ENCODE data around the gene BRI3.
"Not testable (repeated sequence)": the region's sequence is repeated elsewhere in the genome, so short reads cannot be mapped to it uniquely, and the experiment has no call there.

BRI3 gene

DNA sequence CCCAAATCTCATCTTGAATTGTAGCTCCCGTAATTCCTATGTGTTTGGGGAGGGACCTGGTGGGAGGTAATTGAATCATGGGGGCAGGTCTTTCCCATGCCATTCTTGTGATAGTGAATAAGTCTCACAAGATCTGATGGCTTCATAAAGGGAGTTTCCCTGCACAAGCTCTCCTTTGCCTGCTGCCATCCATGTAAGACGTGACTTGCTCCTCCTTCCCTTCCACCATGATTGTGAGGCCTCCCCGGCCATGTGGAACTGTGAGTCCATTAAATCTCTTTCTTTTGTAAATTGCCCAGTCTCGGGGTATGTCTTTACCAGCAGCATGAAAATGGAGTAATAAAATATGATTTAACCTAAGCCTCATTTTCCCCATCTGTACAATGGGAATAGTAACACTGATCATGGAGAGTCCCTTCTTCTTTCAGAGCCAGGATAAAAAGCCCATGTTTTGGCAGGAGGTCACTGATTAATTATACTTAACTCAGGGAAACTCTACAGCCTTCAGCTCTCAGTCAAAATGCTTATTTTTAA, 34.6 kb downstream of the BRI3 start:
- not testable (repeated sequence) for DNase-seq

DNA sequence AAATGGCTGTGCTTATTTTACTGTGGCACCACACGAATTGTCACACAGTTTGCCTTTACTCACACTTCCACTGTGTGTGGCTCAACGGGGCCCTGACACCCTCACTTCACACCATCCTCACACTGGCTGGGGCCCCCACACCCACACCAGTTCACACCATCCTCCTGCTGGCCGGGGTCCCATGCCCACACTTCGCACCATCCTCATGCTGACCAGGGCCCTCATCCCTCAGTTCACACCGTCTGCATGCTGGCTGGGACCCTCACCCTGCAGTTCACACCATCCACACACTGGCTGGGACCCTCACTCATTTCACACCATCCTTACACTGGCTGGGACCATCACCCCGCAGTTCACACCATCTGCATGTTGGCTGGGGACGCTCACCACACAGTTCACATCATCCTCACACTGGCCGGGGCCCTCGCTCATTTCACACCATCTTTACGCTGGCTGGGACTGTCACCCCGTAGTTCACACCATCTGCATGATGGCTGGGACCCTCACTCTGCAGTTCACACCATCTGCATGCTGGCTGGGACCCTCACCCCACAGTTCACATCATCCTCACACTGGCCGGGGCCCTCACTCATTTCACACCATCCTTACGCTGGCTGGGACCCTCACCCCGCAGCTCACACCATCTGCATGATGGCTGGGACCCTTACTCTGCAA, 36.0 kb downstream of the BRI3 start:
- no peak for DNase-seq

DNA sequence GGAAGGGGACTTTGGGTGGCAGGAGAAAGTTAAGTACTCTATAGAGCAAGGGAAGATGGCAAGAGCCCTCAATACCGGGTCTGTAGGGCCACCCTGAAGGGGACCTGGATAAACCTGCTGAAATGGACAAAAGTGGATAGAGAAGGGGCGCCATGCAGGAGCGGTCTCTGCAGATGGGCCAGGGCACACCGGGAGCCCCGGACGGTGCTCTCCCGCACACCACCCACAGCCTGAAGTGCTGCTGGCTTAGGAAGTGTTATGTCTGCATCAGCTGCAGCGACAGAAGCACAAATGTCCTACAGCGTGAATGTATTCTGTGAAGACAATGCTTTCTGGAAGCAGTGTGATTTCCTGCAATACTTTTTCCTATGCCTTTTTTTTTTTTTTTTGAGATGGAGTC, 37.7 kb downstream of the BRI3 start:
- DNase-seq, result no peak

DNA sequence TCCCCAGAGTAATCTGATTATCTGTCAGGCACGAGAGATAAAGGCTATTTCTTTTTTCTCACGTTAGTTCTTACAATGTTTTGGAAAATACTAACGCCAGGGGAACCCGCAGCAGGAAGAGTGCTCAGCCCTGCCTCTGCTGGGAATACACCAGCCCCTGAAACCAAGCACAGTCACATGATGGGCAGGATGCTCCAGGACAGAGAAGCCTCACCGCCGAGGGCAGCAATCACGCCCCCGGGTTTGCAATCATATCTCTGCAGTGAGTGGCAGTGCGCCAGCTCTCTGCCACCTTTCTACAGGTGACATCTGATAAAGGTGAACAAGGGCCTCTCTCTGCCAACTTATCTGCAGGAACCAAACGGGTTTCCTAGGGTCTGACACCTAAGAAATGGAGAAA, 39.8 kb downstream of the BRI3 start:
- no peak for DNase-seq

DNA sequence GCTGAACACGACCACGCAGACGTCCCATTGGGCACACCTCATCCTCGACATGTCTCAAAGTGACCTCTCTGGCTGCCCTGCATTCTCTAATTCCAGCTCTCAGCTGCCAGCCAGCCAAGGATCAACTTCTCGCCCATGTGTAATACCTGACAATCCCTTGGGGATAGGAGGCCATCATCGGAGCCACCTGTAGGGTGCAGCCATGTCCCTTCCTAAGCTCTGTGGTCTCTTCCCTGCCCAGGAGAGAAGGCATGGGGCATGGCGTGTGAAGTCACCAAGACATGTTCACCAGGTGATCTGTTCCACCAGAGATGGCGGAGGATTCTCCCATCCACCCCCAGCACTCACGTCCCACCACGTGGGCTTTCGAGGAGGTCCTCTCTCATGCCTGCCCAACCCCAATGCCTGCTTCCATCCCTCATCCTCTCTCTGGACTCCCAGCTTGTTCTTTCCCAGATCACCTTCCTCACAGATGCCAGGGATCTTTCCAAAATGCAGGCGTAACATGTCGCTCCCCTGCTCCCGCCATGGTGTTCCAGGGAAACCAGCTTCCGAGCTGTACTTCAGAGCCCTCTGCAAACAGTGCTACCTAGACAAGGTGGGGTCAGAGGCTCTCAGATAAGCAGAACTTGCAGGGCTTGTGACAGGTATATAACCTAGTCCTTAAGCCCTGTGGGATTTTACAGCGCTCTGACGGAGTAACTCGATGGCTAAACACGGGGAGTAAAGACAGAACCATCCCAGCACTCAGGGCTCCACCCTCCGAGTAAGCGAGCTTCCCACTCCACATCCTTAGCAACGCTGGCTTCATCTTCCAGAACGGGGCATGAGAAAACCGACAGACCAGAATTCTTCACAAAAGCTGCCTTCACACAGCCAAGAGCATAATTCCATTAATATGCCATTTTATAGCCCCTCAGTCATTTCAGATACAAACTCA, 41.1 kb downstream of the BRI3 start:
- no peak for DNase-seq

DNA sequence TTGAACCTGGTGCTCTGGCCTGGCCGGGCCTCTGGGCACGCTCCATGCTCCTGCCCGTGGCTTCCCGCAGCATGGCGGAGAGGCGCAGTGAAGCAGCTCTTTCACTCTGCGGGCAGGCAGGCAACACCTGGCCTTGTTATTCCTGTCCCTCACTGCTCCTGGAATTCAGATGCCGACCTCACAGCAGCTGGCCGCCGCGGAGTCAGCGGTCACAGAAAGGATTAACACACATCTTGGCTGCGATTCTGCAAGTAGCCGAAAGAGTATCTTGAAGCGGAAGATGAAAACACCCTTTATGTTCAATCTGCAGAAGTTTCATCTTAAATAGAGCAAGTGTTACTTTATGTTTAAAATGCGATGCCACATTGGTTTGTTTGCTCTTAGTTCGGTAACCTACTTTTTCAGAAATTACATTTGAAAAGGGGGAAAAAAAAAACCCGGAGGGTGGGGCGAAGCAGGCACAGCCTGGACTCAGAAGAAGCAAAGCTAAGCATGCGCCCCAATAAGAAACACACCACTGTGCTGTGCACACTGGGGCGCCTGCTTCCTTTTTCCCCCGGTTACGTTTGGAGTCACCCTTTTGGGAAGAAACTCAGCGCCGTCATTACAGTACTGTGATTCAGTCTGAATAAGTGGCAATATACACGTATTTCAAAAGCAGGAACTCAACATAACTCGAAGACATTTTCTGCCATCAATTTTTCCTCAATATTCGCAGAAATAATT, 42.3 kb downstream of the BRI3 start:
- no peak for DNase-seq

DNA sequence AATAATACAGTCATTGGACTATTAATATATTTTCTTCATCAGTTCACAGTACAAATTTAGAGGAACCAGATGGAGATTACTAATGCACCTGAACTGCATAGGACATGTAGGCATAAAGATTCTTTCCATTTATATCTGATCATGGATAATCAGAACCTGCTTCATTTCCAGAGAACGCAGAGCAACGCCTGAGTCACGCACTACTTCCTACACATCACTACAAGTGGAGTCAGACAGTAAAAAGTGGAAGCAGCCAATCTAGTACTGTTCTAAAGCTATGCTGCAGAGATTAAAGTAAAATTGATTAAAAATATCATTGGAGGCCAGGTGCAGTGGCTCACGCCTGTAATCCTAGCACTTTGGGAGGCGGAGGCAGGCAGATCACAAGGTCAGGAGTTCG, 43.3 kb downstream of the BRI3 start:
- DNase-seq, result no peak

DNA sequence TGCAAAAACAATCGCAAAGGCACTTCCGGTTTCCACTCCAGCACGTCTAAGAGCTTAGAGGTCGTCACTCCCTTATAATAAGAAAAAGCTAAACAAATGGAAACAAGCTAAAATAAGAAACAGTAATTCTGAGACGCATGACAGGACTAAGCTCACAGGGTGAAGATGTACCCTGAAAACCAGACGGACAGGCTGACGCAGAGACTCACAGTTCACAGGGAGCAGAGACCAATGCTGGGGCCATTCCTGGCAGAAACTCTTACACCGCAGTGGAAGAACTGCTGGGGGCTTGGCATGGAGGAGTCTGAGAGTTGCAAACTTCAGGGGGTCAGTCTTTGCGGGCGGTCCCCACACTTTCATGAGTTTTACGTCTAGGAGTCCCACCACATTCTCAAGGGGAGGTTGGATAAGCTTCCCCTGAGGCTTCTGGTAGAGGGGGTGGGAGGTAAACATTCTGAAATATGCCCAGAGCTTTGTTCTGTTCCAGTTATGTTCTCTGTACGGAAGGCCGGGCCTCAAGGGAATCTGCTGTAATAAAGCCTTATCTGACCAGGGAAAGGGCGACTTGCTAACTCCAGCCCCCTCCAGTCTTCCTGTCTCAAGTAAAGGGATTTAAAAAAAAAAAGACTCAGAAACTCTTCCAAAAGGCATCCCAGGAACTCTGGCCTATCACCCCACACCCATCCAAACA, 47.8 kb downstream of the BRI3 start:
- no peak for DNase-seq

DNA sequence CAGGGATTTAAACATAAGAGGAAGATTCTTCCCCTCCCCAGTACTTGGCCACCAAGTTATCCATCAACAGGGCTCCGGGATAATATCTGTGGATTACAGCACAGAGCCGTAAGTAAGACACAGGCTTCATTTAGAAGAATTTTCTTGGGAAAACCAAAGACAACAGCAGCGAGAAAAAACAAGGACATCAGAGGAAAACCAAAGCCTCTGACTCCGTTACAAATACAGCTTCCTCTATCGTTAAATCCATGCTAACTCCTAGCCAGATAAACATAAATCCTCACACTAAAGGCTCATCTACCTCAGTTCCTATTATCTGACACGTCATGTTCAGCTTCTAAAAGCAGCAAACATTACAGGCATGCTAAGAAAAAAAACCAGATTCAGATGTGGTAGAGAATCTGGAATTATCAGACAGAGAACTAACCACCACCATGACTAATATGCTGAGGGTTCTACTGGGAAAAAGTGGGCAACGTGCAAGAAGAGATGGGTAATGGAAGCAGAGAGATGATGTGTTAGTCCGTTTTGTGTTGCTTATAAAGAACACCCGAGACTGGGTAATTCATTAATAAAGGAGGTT, 48.4 kb downstream of the BRI3 start:
- no peak for DNase-seq

DNA sequence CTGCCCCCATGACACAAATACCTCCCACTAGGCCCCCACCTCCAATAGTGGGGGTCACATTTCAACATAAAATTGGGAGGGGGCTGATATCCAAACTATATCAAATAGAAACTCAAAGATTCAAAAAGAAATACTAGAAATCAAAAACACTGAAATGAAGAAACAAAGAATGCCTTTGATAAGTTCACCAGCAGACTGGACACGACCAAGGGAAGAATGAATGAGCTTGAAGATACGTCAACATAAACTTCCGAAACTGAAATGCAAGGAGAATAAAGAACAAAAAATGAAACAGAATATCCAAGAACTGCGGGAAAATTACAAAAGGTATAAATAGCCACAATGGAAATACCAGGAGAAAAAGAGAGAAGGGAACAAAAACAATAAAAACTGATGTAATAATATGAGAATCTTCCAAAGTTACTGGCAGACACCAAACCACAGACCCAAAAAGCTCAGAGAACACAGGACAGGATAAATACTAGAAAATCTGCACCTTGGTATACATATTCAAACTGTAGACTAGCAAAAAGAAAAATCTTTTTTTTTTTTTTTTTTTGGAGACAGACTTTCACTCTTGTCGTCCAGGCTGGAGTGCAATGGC, 49.5 kb downstream of the BRI3 start:
- no peak for DNase-seq

DNA sequence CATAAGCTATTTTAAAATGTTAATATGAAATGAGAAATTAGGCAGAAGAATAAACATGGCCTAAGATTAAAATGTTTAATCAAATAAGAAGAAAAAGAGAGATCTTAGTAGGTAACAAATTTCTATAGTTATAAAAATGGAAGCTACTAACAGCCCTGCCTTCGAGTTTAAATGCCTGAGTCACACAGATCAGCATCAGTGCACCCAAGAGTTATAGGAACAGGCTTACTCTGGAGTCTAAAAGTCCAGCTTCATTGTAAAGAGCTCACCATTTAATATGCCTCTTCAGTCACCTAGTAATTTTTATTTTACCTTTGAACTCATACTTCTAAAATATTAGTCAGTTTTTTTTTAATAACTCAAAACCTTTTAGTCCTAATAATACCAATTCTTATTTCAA, 52.6 kb downstream of the BRI3 start:
- no peak for DNase-seq

DNA sequence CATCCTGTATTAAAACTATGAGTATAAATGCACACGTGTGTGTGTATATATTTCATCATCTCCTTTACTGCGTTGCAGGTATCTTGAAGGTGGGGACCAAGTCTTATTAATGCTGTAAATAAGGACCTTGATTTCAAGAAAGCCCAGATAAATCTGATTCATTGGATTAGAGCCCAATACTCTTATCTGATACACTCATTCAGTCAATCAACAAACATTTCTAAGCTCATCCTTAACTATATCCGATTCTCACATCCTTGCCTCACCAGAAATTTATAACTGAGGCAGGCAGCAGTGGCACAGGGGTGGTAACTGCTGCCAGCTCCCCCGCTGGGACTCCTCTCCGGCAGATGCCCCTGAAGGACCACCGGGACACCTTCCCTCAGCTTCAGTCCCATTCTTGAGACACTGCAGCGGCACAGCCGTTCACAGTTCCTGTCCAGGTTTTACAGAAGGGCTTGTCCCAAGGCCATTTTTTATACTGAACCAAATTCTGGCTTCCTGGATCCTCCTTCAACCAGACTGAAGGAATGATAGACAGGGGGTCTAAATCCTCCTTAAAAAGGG, 54.0 kb downstream of the BRI3 start:
- no peak for DNase-seq

DNA sequence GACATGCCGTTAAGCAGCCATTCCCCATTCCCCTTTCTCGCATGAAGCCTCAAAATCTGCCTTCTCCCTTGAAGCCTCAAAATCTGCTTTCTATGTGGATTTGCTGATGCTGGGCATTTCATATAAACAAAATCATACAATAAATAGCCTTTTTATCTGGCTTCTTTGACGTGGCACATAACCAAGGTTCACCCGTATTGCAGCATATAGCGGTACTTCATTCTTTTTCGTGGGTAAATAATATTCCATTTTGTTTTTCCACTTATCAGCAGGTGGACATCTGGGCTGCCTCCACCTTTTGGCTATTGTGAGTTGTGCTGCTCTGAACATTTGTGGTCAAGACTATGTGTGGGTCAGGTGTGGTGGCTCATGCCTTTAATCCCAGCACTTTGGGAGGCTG, 57.0 kb downstream of the BRI3 start:
- DNase-seq, result no peak

DNA sequence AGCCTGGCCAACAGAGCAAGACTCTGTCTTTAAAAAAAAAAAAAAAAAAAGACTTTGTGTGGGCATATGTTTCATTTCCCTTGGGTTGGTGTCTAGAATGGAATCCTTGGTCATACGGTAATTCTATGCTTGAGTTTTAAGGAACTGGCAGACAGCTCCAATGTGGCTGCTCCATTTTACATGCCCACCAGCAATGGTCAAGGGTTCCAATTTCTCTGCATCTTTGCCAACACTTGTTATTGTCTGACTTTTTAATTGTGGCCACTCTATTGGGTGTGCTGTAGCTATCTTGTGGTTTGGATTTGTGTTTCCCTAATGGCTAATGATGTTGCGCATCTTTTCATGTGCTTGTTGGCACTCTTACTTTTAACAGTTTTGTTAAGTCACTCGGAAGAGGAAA, 57.6 kb downstream of the BRI3 start:
- DNase-seq, result no peak

DNA sequence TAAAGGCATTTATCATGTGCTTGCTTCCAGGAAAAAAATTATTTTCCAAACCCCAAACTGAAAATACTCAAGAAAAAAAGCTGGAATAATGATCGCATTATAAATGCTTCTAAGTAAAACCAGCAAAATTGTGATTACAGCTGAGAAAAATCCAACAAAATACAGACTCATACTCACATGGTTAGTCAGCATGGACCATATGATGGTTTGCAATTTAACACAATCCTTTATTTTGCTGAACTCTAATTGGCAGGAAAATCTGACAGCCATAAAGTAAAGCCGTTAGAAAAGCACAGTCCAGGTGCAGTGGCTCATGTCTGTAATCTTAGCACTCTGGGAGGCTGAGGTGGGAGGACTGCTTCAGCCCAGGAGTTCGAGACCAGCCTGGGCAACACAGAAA, 59.6 kb downstream of the BRI3 start:
- DNase-seq, result no peak
